Kidney capillary endothelial cell (primary cell): ENCODE measurements around the gene ASPSCR1.

Source experiments
- DNase-seq: peaks from one replicate; pipeline ENCODE4 v3.0.0-alpha.2; 2018; ENCODE audit warnings: low spot score

ASPSCR1 gene

GRCh38 chr17:82041144-82041814, 63.9 kb downstream of the ASPSCR1 start:
- DNase-seq, result no peak

GRCh38 chr17:82042649-82043048, 65.2 kb downstream of the ASPSCR1 start:
- no peak for DNase-seq

GRCh38 chr17:82043507-82043906, 66.1 kb downstream of the ASPSCR1 start:
- no peak for DNase-seq

- DNase-seq, result no peak
Observed at GRCh38 chr17:82045936-82046484, 68.6 kb downstream of the ASPSCR1 start.

GRCh38 chr17:82046903-82047302, 69.5 kb downstream of the ASPSCR1 start:
- no peak for DNase-seq

GRCh38 chr17:82047379-82047778, 70.0 kb downstream of the ASPSCR1 start:
- no peak for DNase-seq

- DNase-seq, result no peak
Observed at GRCh38 chr17:82047914-82048570, 70.6 kb downstream of the ASPSCR1 start.

GRCh38 chr17:82048571-82048971, 71.1 kb downstream of the ASPSCR1 start:
- no peak for DNase-seq

GRCh38 chr17:82049106-82049505, 71.7 kb downstream of the ASPSCR1 start:
- DNase-seq, result no peak

- DNase-seq, result no peak
Observed at GRCh38 chr17:82049521-82049971, 72.1 kb downstream of the ASPSCR1 start.

- DNase-seq, result no peak
Observed at GRCh38 chr17:82050152-82050760, 72.8 kb downstream of the ASPSCR1 start.

- DNase-seq, result no peak
Observed at GRCh38 chr17:82050761-82051641, 73.6 kb downstream of the ASPSCR1 start.

GRCh38 chr17:82051776-82052637, 74.6 kb downstream of the ASPSCR1 start, which contains the start of the genes GPS1 and RFNG:
TSS of gene GPS1 (plus strand) at chr17:82051898. CDS start at chr17:82051932, 34 bp downstream.
TSS of gene RFNG (minus strand) at chr17:82051811. CDS start at chr17:82051766, 45 bp downstream.
- DNase-seq, result no peak

GRCh38 chr17:82052638-82053059, 75.2 kb downstream of the ASPSCR1 start:
- no peak for DNase-seq

- no peak for DNase-seq
Observed at GRCh38 chr17:82053130-82053529, 75.7 kb downstream of the ASPSCR1 start.

- no peak for DNase-seq
Observed at GRCh38 chr17:82053556-82054263, 76.3 kb downstream of the ASPSCR1 start.

- no peak for DNase-seq
Observed at GRCh38 chr17:82054351-82055022, 77.1 kb downstream of the ASPSCR1 start.

GRCh38 chr17:82055023-82055964, 77.9 kb downstream of the ASPSCR1 start:
- DNase-seq, result no peak
